GM19023 (cell line): Measurements from ENCODE around the gene LHFPL2.
"Not testable (repeated sequence)": the region's sequence is repeated elsewhere in the genome, so short reads cannot be mapped to it uniquely, and the experiment has no call there.

Experiments used
- ATAC-seq: cut with Tn5 transposase; IDR thresholded peaks from one replicate; pipeline ENCODE4 v1.9.1; 2021; ENCODE audit warnings: mild to moderate bottlenecking, moderate library complexity; ENCODE audit not compliant: unreplicated experiment

LHFPL2 gene, protein sequence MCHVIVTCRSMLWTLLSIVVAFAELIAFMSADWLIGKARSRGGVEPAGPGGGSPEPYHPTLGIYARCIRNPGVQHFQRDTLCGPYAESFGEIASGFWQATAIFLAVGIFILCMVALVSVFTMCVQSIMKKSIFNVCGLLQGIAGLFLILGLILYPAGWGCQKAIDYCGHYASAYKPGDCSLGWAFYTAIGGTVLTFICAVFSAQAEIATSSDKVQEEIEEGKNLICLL

GRCh38 chr5:78648359-78649210, at the start of gene LHFPL2:
LHFPL2 (minus strand) TSS chr5:78648772; CDS start chr5:78510213, 138,559 bp downstream.
- ATAC-seq = peak; percentile 65

DNA sequence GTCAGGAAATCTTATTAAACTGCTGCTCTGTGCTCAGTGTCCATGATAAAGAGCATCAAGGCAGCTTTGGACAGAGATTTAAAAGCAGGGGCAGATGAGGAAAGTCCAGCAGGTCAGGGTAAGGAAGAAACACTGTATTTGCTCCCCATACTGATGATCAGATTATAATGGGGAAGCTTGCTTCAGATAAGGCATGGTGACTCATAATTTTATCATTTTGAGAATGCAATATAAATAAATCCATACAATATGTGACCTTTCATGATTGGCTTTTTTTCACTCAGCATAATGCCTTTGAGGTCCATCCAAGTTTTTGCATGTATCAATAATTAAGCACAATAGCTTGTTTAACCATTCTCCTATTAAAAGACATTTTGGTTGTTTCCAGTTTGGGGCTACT, 48.1 kb upstream of the LHFPL2 start:
- no peak for ATAC-seq

- ATAC-seq = not testable (repeated sequence)
Measured at GRCh38 chr5:78696052-78696451, 47.5 kb upstream of the LHFPL2 start.

DNA sequence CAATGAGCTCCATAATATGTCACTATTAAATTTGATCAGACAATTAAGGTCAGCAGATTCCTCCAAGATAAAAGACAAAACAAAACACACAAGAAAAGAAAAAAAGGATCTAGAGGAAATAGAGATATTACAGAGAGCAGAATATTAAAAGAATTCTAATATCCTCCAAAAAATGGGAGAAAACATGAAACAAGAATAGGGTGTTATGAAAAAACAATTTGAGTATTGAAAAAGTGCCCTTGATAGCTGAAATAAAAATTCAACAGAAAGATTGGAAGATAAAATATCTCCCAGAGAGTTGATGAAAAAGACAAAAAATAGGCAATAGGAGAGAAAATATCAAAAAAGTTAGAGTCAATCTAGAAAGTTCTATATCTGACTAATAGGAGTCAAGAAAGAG, 44.8 kb upstream of the LHFPL2 start:
- ATAC-seq = no peak

DNA sequence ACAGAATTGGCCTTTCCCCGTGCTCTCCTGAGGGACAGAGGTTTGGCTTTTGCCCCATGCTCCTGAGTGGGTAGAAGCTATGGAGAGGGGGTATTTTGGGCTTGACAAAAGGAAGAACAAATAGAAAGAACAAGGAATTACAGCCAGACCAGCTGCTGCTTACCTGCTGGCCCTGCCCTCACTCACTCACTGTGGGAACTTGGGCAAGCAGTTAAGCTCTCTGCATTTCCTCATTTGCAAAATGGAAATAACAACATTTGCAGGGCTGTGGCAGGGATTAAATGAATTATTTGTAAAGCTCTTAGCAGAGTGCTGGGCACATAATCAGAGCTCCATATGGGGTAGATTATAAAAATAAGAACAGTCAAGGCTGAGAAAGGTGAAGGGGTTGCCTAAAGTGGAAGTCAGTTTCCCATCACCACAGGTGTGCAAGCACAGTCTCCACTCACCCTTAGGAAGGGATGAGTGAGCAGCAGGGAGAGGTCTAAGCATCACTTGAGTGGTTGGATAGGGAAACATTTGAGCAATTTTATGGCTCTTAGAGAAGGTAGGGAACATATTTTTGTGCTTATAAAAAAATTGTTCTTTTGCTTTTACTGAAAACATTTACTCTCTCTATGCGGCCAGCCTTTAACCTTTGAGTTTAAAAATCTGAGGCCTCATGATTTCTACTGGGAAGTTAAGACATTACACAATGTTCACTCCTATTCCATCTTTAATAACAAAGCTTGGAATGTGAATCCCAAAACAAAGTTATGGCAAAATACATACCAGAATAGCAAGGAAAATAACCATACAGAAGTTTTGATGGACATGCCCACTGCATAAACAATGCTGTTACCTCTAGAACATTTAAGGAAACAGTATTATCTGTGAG, 42.8 kb upstream of the LHFPL2 start:
- no peak for ATAC-seq

DNA sequence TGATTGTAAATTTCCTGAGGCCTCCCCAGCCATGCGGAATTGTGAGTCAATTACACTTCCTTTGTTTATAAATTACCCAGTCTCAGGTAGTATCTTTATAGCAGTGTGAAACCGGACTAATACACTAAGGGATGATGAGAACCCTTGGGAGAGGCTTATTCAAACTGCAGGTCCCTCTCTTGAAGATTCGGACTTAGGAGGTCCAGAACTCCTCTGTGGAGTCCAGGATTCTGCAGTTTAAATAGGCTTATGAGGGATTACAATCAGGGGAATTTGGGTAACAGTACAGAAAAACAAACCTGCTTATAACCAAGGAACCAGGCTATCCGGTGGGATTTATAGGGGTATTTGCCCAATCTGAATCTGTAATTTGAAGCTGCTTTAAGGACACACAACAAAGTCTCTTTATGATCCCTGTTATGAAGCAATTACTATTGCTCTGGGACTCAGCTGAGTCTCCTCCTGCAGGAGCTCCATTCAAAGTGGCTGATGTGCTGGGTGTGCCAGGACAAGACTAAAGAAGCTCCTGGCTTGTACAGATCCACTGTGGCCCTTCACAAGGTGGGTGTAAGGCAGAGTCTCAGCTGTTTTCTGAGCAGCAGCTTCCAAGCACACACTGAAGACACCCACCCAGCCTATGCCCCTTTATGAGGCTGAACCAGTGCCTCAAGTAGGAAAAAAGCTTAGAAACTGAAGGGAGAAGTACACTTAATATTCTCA, 41.8 kb upstream of the LHFPL2 start:
- no peak for ATAC-seq

DNA sequence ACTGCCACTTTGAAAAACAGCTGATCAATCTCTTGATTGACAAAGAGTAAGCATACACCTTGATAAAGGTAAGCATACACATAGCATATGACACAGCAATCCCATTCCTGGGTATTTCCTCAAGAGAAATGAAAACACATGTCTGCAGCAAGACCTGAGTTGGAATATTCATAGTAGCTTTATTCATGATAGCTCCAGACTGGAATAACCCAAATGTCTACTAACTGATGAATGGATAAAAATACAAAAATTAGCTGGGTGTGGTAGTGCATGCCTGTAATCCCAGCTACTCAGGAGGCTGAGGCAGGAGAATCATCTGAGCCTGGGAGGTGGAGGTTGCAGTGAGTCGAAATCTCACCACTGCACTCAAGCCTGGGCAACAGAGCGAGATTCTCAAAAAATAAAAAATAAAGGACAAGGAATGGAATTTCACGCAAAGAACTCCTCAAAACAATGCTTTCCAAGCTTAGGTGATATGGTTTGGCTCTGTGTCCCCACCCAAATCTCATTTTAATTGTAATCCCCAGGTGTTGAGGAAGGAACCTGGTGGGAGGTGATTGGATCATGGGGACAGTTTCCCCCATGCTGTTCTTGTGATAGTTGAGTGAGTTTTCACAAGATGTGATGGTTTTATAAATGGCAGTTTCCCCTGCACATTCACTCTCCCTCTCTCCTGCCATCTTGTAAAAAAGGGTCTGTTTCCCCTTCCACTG, 41.1 kb upstream of the LHFPL2 start:
- no peak for ATAC-seq

GRCh38 chr5:78687514-78687913, 38.9 kb upstream of the LHFPL2 start:
- not testable (repeated sequence) for ATAC-seq

- not testable (repeated sequence) for ATAC-seq
Measured at GRCh38 chr5:78683905-78684304, 35.3 kb upstream of the LHFPL2 start.

DNA sequence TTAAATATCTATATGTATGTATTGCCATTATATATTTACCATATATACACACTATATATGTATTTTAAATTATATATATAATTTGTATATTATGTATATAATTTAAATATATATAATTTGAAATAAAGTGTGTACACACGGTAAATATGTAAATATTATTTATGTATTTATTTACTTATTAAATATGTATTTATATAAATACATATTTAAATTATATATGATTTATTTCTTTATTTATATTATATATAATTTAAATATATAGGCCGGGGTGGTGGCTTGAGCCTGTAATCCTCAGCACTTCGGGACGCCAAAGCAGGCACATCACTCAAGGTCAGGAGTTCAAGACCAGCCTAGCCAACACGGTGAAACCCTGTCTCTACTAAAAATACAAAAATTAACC, 31.3 kb upstream of the LHFPL2 start:
- ATAC-seq = no peak

GRCh38 chr5:78677777-78678668, 29.5 kb upstream of the LHFPL2 start:
- peak; percentile 79 for ATAC-seq

DNA sequence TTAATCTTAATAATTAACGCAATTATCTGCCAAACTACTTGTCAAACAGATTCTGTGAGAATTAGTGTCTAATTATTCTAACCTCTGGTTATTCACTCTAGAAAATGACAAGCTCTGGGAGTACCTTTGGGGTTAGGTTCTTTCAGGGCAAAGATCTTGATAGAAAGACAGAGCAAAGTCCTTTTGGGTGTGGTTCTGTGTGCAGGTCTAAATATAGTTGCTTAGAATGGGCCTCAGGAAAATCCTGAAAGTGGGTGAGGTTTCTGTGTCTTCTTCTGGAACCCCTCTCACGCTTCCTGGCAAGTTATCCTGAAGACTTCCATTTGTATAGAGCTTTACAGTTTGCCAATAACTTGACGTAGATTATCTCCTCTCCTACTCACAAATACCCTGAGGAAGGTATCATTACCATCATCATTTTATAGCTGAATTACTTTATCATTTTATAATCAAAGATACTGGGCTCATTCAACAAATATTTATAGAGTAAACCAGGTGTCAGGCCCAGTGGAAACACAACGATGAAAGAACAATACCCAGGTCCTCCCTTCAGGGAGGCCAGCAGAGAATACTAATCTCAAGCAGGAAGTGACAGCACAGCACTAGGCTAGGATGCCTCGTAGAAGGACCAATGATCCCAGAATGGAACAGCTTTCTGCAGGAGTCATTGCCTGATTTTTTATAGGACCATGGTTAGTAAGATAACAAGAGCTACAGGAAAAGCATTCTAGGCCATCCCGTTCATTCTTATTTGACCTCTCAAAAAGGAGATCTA, 27.6 kb upstream of the LHFPL2 start:
- ATAC-seq = no peak

- not testable (repeated sequence) for ATAC-seq
Measured at GRCh38 chr5:78673827-78674226, 25.3 kb upstream of the LHFPL2 start.

DNA sequence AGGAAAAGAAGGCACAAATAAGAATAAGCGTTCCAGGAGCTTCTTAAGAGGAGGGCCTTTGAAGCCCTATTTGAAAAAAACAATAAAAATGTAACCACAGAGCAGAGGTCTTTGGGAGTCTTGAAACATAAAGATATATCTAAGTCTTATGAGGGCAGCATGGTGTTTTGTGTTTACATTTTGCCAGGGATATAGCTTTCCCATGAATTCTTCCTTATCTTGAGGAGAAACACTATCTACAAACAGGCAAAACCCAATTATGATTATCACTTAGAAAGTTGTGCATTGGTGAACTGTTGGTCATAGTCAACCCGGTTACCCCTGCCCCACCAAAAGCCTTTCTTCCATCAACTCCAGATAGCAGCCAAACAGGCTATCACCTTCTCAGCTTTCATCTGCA, 23.6 kb upstream of the LHFPL2 start:
- ATAC-seq = no peak

GRCh38 chr5:78671609-78672008, 23.0 kb upstream of the LHFPL2 start:
- ATAC-seq = no peak

- no peak for ATAC-seq
Measured at GRCh38 chr5:78670701-78671269, 22.2 kb upstream of the LHFPL2 start.

GRCh38 chr5:78669331-78669730, 20.8 kb upstream of the LHFPL2 start:
- no peak for ATAC-seq
